Measurements from ENCODE around the gene ZNF761.
"Not testable (repeated sequence)": the region's sequence is repeated elsewhere in the genome, so short reads cannot be mapped to it uniquely, and the experiment has no call there.

Gene ZNF761

GRCh38 chr19:53466726-53467484 lies 35.1 kb downstream of the ZNF761 start:
- Mint-ChIP-seq H3K4me1 (peaks cover 25% of the 10 kb centered on the region), H3K4me3 (peak overlapping the region; percentile 85), H3K27ac (ENCODE audit: low read depth) (no peak overlapping the region), H3K36me3 (ENCODE audit: insufficient read depth) (peaks cover 7% of the 10 kb centered on the region), H3K9me3 (peaks cover 12% of the 10 kb centered on the region), H3K27me3 (peaks cover 12% of the 10 kb centered on the region)
- ATAC-seq (replicated peaks; ENCODE audit: extremely low read depth, poor library complexity, severe bottlenecking) (peak; percentile 38), DNase-seq (ENCODE audit: low spot score in 2 of 2) (no peak)

GRCh38 chr19:53467485-53468262 lies 35.9 kb downstream of the ZNF761 start, which contains the start of gene ZNF813:
ZNF813 (plus strand) TSS chr19:53467733; CDS start chr19:53483823, 16,090 bp downstream.
- Mint-ChIP-seq H3K4me3 (peak within 1 kb of the TSS; percentile 85), H3K4me1 (peaks cover 25% of the 10 kb centered on the region), H3K9me3 (peaks cover 10% of the 10 kb centered on the region), H3K27me3 (peaks cover 12% of the 10 kb centered on the region), H3K27ac (ENCODE audit: low read depth) (peak within 1 kb of the TSS; percentile 62), H3K36me3 (ENCODE audit: insufficient read depth) (peaks cover 10% of the 10 kb centered on the region)
- ATAC-seq (replicated peaks; ENCODE audit: extremely low read depth, poor library complexity, severe bottlenecking), result peak; percentile 94
- peak; percentile 93 for DNase-seq (ENCODE audit: low spot score in 2 of 2)

- H3K36me3 Mint-ChIP-seq (ENCODE audit: insufficient read depth); ATAC-seq (replicated peaks; ENCODE audit: extremely low read depth, poor library complexity, severe bottlenecking); DNase-seq (ENCODE audit: low spot score in 2 of 2); H3K9me3 Mint-ChIP-seq; H3K27me3 Mint-ChIP-seq: not testable (repeated sequence)
- peak overlapping the region; percentile 62 for H3K27ac Mint-ChIP-seq (ENCODE audit: low read depth)
- peaks cover 25% of the 10 kb centered on the region for H3K4me1 Mint-ChIP-seq
- H3K4me3 Mint-ChIP-seq, result peak overlapping the region; percentile 85
These were observed 36.8 kb downstream of the ZNF761 start for GRCh38 chr19:53468628-53469027.

- Mint-ChIP-seq H3K4me1 (peaks cover 32% of the 10 kb centered on the region), H3K27me3 (no peaks in the 10 kb centered on the region), H3K36me3 (ENCODE audit: insufficient read depth) (peaks cover 12% of the 10 kb centered on the region), H3K9me3 (peaks cover 4% of the 10 kb centered on the region), H3K27ac (ENCODE audit: low read depth) (no peak overlapping the region), H3K4me3 (no peak overlapping the region)
- ATAC-seq (replicated peaks; ENCODE audit: extremely low read depth, poor library complexity, severe bottlenecking), result no peak
- DNase-seq (ENCODE audit: low spot score in 2 of 2), result no peak
These were observed 40.1 kb downstream of the ZNF761 start for GRCh38 chr19:53471916-53472315.

- not testable (repeated sequence) for DNase-seq (ENCODE audit: low spot score in 2 of 2); ATAC-seq (replicated peaks; ENCODE audit: extremely low read depth, poor library complexity, severe bottlenecking); H3K4me3 Mint-ChIP-seq; H3K27me3 Mint-ChIP-seq; H3K27ac Mint-ChIP-seq (ENCODE audit: low read depth)
- peaks cover 12% of the 10 kb centered on the region for H3K9me3 Mint-ChIP-seq
- peaks cover 22% of the 10 kb centered on the region for H3K36me3 Mint-ChIP-seq (ENCODE audit: insufficient read depth)
- H3K4me1 Mint-ChIP-seq, result peaks cover 20% of the 10 kb centered on the region
These were observed 43.0 kb downstream of the ZNF761 start for GRCh38 chr19:53474832-53475231.

- peaks cover 23% of the 10 kb centered on the region for H3K36me3 Mint-ChIP-seq (ENCODE audit: insufficient read depth)
These were observed 43.7 kb downstream of the ZNF761 start for GRCh38 chr19:53475470-53475869.

GRCh38 chr19:53483751-53484150 lies 52.0 kb downstream of the ZNF761 start:
- ATAC-seq (replicated peaks; ENCODE audit: extremely low read depth, poor library complexity, severe bottlenecking); H3K4me1 Mint-ChIP-seq; H3K27me3 Mint-ChIP-seq; H3K27ac Mint-ChIP-seq (ENCODE audit: low read depth); DNase-seq (ENCODE audit: low spot score in 2 of 2); H3K4me3 Mint-ChIP-seq: not testable (repeated sequence)
- Mint-ChIP-seq H3K36me3 (ENCODE audit: insufficient read depth) (peaks cover 42% of the 10 kb centered on the region), H3K9me3 (peaks cover 16% of the 10 kb centered on the region)

More at GRCh38 chr19:53475470-53475869, 43.7 kb downstream of the ZNF761 start:
- Mint-ChIP-seq H3K9me3 (peaks cover 14% of the 10 kb centered on the region), H3K4me1 (peaks cover 15% of the 10 kb centered on the region)
- not testable (repeated sequence) for H3K4me3 Mint-ChIP-seq; ATAC-seq (replicated peaks; ENCODE audit: extremely low read depth, poor library complexity, severe bottlenecking); H3K27me3 Mint-ChIP-seq; H3K27ac Mint-ChIP-seq (ENCODE audit: low read depth); DNase-seq (ENCODE audit: low spot score in 2 of 2)

- Mint-ChIP-seq H3K27ac (ENCODE audit: low read depth) (no peak overlapping the region), H3K4me3 (no peak overlapping the region), H3K27me3 (no peaks in the 10 kb centered on the region), H3K9me3 (peaks cover 7% of the 10 kb centered on the region), H3K4me1 (no peaks in the 10 kb centered on the region), H3K36me3 (ENCODE audit: insufficient read depth) (peaks cover 44% of the 10 kb centered on the region)
- no peak for ATAC-seq (replicated peaks; ENCODE audit: extremely low read depth, poor library complexity, severe bottlenecking)
- no peak for DNase-seq (ENCODE audit: low spot score in 2 of 2)
These were observed 53.5 kb downstream of the ZNF761 start for GRCh38 chr19:53485046-53486004.

GRCh38 chr19:53492153-53492552 lies 60.4 kb downstream of the ZNF761 start:
- Mint-ChIP-seq H3K36me3 (ENCODE audit: insufficient read depth) (peaks cover 26% of the 10 kb centered on the region), H3K27me3 (no peaks in the 10 kb centered on the region), H3K9me3 (peaks cover 28% of the 10 kb centered on the region), H3K4me1 (no peaks in the 10 kb centered on the region), H3K27ac (ENCODE audit: low read depth) (no peak overlapping the region), H3K4me3 (no peak overlapping the region)
- no peak for ATAC-seq (replicated peaks; ENCODE audit: extremely low read depth, poor library complexity, severe bottlenecking)
- no peak for DNase-seq (ENCODE audit: low spot score in 2 of 2)

GRCh38 chr19:53497311-53498023 lies 65.7 kb downstream of the ZNF761 start:
- not testable (repeated sequence) for ATAC-seq (replicated peaks; ENCODE audit: extremely low read depth, poor library complexity, severe bottlenecking); DNase-seq (ENCODE audit: low spot score in 2 of 2); H3K4me1 Mint-ChIP-seq; H3K36me3 Mint-ChIP-seq (ENCODE audit: insufficient read depth); H3K4me3 Mint-ChIP-seq; H3K27ac Mint-ChIP-seq (ENCODE audit: low read depth)
- peaks cover 16% of the 10 kb centered on the region for H3K27me3 Mint-ChIP-seq
- H3K9me3 Mint-ChIP-seq, result peaks cover 29% of the 10 kb centered on the region

GRCh38 chr19:53498024-53498395 lies 66.2 kb downstream of the ZNF761 start:
- Mint-ChIP-seq H3K27me3 (peaks cover 16% of the 10 kb centered on the region), H3K9me3 (peaks cover 26% of the 10 kb centered on the region)
- H3K4me3 Mint-ChIP-seq; H3K4me1 Mint-ChIP-seq; ATAC-seq (replicated peaks; ENCODE audit: extremely low read depth, poor library complexity, severe bottlenecking); H3K36me3 Mint-ChIP-seq (ENCODE audit: insufficient read depth); H3K27ac Mint-ChIP-seq (ENCODE audit: low read depth); DNase-seq (ENCODE audit: low spot score in 2 of 2): not testable (repeated sequence)

Data from central memory CD8-positive, alpha-beta T cell (primary cell).